CD4-positive, alpha-beta T cell treated with Interferon alpha-2 for 1 hour (primary cell): ENCODE results near the gene ZMIZ1.

Source experiments
- DNase-seq, 2 donors: peaks; one replicate each; pipeline ENCODE4 v3.0.0-alpha.2; 2020 to 2022

Gene ZMIZ1

GRCh38 chr10:79220307-79220706 lies 151.5 kb downstream of the ZMIZ1 start:
- no peak for DNase-seq

GRCh38 chr10:79221110-79222051 lies 152.6 kb downstream of the ZMIZ1 start:
- no peak for DNase-seq

GRCh38 chr10:79222186-79222585 lies 153.4 kb downstream of the ZMIZ1 start:
- DNase-seq: no peak

- no peak for DNase-seq
Measured at GRCh38 chr10:79223091-79224048, 154.6 kb downstream of the ZMIZ1 start.

- DNase-seq: no peak
Measured at GRCh38 chr10:79224263-79224949, 155.6 kb downstream of the ZMIZ1 start.

- DNase-seq: no peak
Measured at GRCh38 chr10:79224992-79225391, 156.2 kb downstream of the ZMIZ1 start.

GRCh38 chr10:79226391-79227245 lies 157.9 kb downstream of the ZMIZ1 start:
- DNase-seq: no peak

GRCh38 chr10:79229071-79229541 lies 160.3 kb downstream of the ZMIZ1 start:
- no peak for DNase-seq

GRCh38 chr10:79229830-79230327 lies 161.1 kb downstream of the ZMIZ1 start:
- DNase-seq: no peak

GRCh38 chr10:79230328-79230830 lies 161.6 kb downstream of the ZMIZ1 start:
- no peak for DNase-seq

- DNase-seq: no peak
Measured at GRCh38 chr10:79230850-79231249, 162.1 kb downstream of the ZMIZ1 start.

- DNase-seq: no peak
Measured at GRCh38 chr10:79231908-79232307, 163.1 kb downstream of the ZMIZ1 start.

- DNase-seq: no peak
Measured at GRCh38 chr10:79232864-79233263, 164.1 kb downstream of the ZMIZ1 start.

- no peak for DNase-seq
Measured at GRCh38 chr10:79234391-79235315, 165.9 kb downstream of the ZMIZ1 start.

GRCh38 chr10:79235765-79236432 lies 167.1 kb downstream of the ZMIZ1 start:
- no peak for DNase-seq

GRCh38 chr10:79236433-79236765 lies 167.6 kb downstream of the ZMIZ1 start:
- no peak for DNase-seq

GRCh38 chr10:79237454-79238157 lies 168.8 kb downstream of the ZMIZ1 start:
- DNase-seq: no peak

GRCh38 chr10:79238158-79238520 lies 169.4 kb downstream of the ZMIZ1 start:
- DNase-seq: no peak

- DNase-seq: no peak
Measured at GRCh38 chr10:79238606-79239005, 169.8 kb downstream of the ZMIZ1 start.
